ENCODE data around the gene ATP11A. TPM values are rescaled to one million over a fixed set of nuclear protein-coding genes. Genes with fewer than 3 reads are reported as not detected.

Gene ATP11A
- total and polyA plus RNA-seq, 9 of the 15 experiments (the other 6 are each of a cell fraction or from before 2014, with no cell fraction given): 0.38 to 34.2 (median 4.2) TPM

- no peak for TF ChIP-seq PBX2 (CRISPR knock-in tag; IDR thresholded peaks at IDR 0.05; ENCODE audit: low read depth)
- no peak for TF ChIP-seq PBX2 (tag; conservative IDR thresholded peaks at IDR 0.05; ENCODE audit: low read depth)
These were observed 114.5 kb downstream of the ATP11A start (continued) for GRCh38 chr13:112804374-112804773.

- no peaks in the 10 kb centered on the region for H3K27me3 ChIP-seq (ENCODE audit: control insufficient read depth in 2 of 2, insufficient read depth in 2 of 2, low read length in 2 of 2)
- ChIA-PET CTCF (ENCODE audit: low intra/inter-chr PET ratio) (no interaction called here), POLR2A (no interaction called here)
- H3K9me3 ChIP-seq (replicated peaks; ENCODE audit: control insufficient read depth, insufficient read depth, low read depth, low read length): no peaks in the 10 kb centered on the region
- WGBS (ENCODE audit: insufficient coverage, low coverage, missing lambda C conversion rate): 87% methylated on average over 25 of the region's 36 CpGs
- FAIRE-seq (no peak), ATAC-seq (no peak), DNase-seq (ENCODE audit: extremely low read depth in 1 of 4, low spot score in 3 of 4) (no peak)
- no peaks in the 10 kb centered on the region for H4K20me1 ChIP-seq (replicated peaks; ENCODE audit: control insufficient read depth, insufficient read depth, low read length)
- no peak overlapping the region for H3K4me3 ChIP-seq
- no peak overlapping the region for H3K27ac ChIP-seq (ENCODE audit: extremely low read depth, low read depth, low read length)
- no peaks in the 10 kb centered on the region for H3K79me2 ChIP-seq (ENCODE audit: control insufficient read depth, insufficient read depth, low read length)
- H3K4me1 ChIP-seq (replicated peaks in 1 of 2; ENCODE audit: control insufficient read depth in 2 of 2, insufficient read depth in 2 of 2, low read length in 2 of 2): no peaks in the 10 kb centered on the region
- peaks cover 14% of the 10 kb centered on the region; the same call in 1 of the 3 replicates for H3K36me3 ChIP-seq (ENCODE audit: control insufficient read depth, insufficient read depth, low read length)
- H3K9me1 ChIP-seq (ENCODE audit: control insufficient read depth, insufficient read depth, low read length): no peaks in the 10 kb centered on the region
- H3K9ac ChIP-seq (ENCODE audit: insufficient read depth in 1 of 2, low read depth in 2 of 2, low read length in 2 of 2): no peak overlapping the region
- no TSS peak for BruUV-seq (replicated peaks)
- no peak overlapping the region for H3K4me2 ChIP-seq (ENCODE audit: insufficient read depth, low read length)
- in situ Hi-C loops (cut with MboI): no loop called here
- intact Hi-C loops (cut with micrococcal nuclease): no loop called here
- no peak overlapping the region for H2AFZ ChIP-seq (ENCODE audit: low read depth, low read length)
- TF ChIP-seq NBN (IDR thresholded peaks at IDR 0.05; ENCODE audit: low read depth): no peak
- no peak for TF ChIP-seq RFX5 (IDR thresholded peaks at IDR 0.05; ENCODE audit: low read depth, low read length)
- TF ChIP-seq THAP12 (CRISPR knock-in tag; IDR thresholded peaks at IDR 0.05): no peak
- TF ChIP-seq CHCHD3 (CRISPR knock-in tag; IDR thresholded peaks at IDR 0.05): no peak
- TF ChIP-seq ZKSCAN1 (IDR thresholded peaks at IDR 0.05; ENCODE audit: low read depth, low read length): no peak
- TF ChIP-seq MAZ (CRISPR knock-in tag; conservative IDR thresholded peaks at IDR 0.05 in 1 of 2, IDR thresholded peaks at IDR 0.05 in 1 of 2): no peak
- TF ChIP-seq ZNF511 (CRISPR knock-in tag; IDR thresholded peaks at IDR 0.05): no peak
- TF ChIP-seq TCF3 (CRISPR knock-in tag; IDR thresholded peaks at IDR 0.05): no peak
- no peak for TF ChIP-seq CHD4 (IDR thresholded peaks at IDR 0.05; ENCODE audit: insufficient read depth, insufficient replicate concordance, low read depth, low read length, poor library complexity, severe bottlenecking)
- no peak for TF ChIP-seq TAF9B (IDR thresholded peaks at IDR 0.05; ENCODE audit: partially characterized antibody)
- TF ChIP-seq ZNF263 (CRISPR knock-in tag; IDR thresholded peaks at IDR 0.05; ENCODE audit: borderline replicate concordance): no peak
These were observed 117.2 kb downstream of the ATP11A start for GRCh38 chr13:112806739-112807652.
